Epithelial cell of proximal tubule (primary cell): Measurements from ENCODE around the gene PRSS1. TPM values are rescaled to one million over a fixed set of nuclear protein-coding genes. Genes with fewer than 3 reads are reported as not detected.
"Not testable (repeated sequence)": the region's sequence is repeated elsewhere in the genome, so short reads cannot be mapped to it uniquely, and the experiment has no call there.

ENCODE experiments used
- DNase-seq: peaks from one replicate; pipeline ENCODE4 v3.0.0-alpha.2; 2011; ENCODE audit warnings: low read depth
- H3K4me3 ChIP-seq: 2 replicates; pipeline ENCODE4 v1.5.1; 2011; ENCODE audit warnings: low read depth, mild to moderate bottlenecking, low read length
- total RNA-seq: library from RNA; depleted of rRNA; stranded (reverse); fragments of >200 nt; gene quantifications from 2 replicates; pipeline ENCODE4 v1.2.3, GENCODE V29; 2015
- TF ChIP-seq, protein P1 (sequence below): conservative IDR thresholded peaks from 2 replicates; pipeline ENCODE4 v1.5.1; 2012; ENCODE audit warnings: low read depth, mild to moderate bottlenecking, low read length

PRSS1 gene
- total RNA-seq, 1 donor from 2014 or later, result not detected

DNA sequence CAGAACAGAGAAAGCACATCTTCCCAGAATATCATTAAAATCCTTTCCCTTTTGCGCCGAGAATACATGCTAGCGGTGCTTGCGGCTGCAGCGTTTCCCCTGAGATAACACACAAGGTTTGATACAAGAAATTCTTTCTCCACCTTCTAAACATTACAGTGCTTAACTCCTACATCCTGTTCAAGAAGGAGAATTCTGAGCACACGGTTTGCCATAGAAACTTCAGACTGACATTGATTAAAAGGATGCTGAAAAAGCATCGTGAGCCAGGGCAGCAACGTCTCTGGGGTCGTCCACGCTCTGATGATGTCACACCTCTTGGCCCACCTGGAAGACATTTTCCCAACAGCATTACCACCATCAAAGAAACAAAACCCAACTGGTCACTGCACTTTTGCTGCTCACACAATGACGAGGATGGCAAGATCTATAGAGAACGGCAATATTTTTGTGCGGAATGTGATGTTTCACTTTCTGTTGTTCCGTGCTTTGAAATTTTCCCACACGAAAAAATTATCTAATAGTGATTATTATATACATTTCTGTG is 27.0 kb upstream of the PRSS1 start:
- DNase-seq, result no peak
- H3K4me3 ChIP-seq, result no peak overlapping the region
- TF ChIP-seq, protein P1, sequence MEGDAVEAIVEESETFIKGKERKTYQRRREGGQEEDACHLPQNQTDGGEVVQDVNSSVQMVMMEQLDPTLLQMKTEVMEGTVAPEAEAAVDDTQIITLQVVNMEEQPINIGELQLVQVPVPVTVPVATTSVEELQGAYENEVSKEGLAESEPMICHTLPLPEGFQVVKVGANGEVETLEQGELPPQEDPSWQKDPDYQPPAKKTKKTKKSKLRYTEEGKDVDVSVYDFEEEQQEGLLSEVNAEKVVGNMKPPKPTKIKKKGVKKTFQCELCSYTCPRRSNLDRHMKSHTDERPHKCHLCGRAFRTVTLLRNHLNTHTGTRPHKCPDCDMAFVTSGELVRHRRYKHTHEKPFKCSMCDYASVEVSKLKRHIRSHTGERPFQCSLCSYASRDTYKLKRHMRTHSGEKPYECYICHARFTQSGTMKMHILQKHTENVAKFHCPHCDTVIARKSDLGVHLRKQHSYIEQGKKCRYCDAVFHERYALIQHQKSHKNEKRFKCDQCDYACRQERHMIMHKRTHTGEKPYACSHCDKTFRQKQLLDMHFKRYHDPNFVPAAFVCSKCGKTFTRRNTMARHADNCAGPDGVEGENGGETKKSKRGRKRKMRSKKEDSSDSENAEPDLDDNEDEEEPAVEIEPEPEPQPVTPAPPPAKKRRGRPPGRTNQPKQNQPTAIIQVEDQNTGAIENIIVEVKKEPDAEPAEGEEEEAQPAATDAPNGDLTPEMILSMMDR, result no peak

GRCh38 chr7:142733271-142733670 is 16.0 kb upstream of the PRSS1 start:
- H3K4me3 ChIP-seq, result no peak overlapping the region
- TF ChIP-seq, protein P1, result no peak
- no peak for DNase-seq

DNA sequence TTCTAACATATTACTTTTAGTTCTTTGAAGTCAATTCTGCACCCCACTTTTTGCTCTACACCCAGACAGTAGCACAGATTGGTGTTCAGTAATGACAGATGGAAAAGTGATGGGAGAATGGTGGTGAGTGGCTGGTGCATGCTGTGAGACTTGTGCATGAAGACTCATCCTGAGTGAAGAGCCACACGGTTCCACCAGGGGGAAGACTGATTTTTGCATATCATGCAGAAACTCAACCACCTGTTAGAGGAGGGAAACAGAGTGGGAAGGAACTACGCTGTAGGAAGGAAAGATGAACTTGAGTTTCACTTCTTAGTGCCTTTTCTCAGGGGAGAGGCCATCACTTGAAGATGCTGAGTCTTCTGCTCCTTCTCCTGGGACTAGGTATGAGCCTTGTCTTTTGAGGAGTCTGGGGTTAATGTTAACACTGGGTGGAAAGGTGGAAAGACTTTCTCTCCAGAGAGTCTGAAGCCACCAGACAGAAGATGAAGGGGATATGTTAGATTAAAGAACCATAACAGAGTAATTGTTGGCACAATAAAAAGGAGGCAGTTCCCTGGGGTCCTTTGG is 9.3 kb upstream of the PRSS1 start:
- H3K4me3 ChIP-seq, result no peak overlapping the region
- TF ChIP-seq, protein P1, result no peak
- no peak for DNase-seq

- TF ChIP-seq, protein P1, result no peak
- no peak for DNase-seq
- no peak overlapping the region for H3K4me3 ChIP-seq
Observed at GRCh38 chr7:142740786-142741185, 8.5 kb upstream of the PRSS1 start.

GRCh38 chr7:142741932-142742331 is 7.3 kb upstream of the PRSS1 start:
- H3K4me3 ChIP-seq, DNase-seq: not testable (repeated sequence)

- TF ChIP-seq, protein P1, result no peak
- no peak overlapping the region for H3K4me3 ChIP-seq
- no peak for DNase-seq
Observed at GRCh38 chr7:142745091-142745635, 4.1 kb upstream of the PRSS1 start.

DNA sequence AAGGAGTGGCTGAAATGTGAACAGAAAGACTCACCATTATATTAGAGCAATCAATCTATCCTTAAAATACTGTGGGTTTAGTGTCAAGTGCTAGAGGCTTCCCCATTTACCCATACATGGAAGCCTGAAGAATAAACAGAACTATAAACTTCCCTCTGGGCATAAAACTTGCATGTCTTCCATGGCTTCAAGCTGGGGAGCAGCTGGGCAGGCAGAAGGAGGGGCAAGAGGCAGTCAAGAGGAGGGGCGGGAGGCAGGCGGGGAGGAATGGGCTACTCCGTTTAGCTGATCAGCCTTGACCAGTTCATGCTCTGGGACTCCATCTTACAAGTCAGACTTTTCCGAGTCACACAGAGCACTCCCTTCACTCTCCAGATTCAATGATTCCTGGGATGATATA is 3.5 kb upstream of the PRSS1 start:
- no peak overlapping the region for H3K4me3 ChIP-seq
- no peak for DNase-seq
- TF ChIP-seq, protein P1, result no peak
